RWPE1 (cell line): ENCODE measurements around the gene GCNT1.

ENCODE experiments used
- CTCF ChIA-PET: fragments of 350-600 bp; sonication (Branson Sonifier 250); formaldehyde crosslinking; extraction: SDS; loops from one replicate; lab custom pipeline; 2021; lab: Yijun Ruan, JAX
- POLR2A ChIA-PET: fragments of 400-600 bp; formaldehyde crosslinking; extraction: SDS; loops from one replicate; lab custom pipeline; 2020; ENCODE audit warnings: antibody characterized with exemption; ENCODE audit not compliant: low non-redundant PET; lab: Yijun Ruan, JAX
- DNase-seq: peaks from one replicate; pipeline ENCODE4 v3.0.0; 2012; ENCODE audit warnings: low spot score
- H3K27ac ChIP-seq: fragments of 450-650 bp; 2 replicates; pipeline ENCODE4 v1.5.1; 2017
- TF ChIP-seq, protein P1 (sequence below): fragments of 450-650 bp; conservative IDR thresholded peaks from 2 replicates; pipeline ENCODE4 v1.5.1; 2017; ENCODE audit warnings: low read depth, mild to moderate bottlenecking

Gene GCNT1

GRCh38 chr9:76542360-76542759 lies 83.4 kb downstream of the GCNT1 start:
- no peak for DNase-seq
- H3K27ac ChIP-seq = no peak overlapping the region
- CTCF ChIA-PET = interaction anchor here (0.6 kb wide), 1 partner anchor 32 kb away, joined by 3 read pairs; no protein-coding TSS in a partner anchor
- TF ChIP-seq, protein P1, sequence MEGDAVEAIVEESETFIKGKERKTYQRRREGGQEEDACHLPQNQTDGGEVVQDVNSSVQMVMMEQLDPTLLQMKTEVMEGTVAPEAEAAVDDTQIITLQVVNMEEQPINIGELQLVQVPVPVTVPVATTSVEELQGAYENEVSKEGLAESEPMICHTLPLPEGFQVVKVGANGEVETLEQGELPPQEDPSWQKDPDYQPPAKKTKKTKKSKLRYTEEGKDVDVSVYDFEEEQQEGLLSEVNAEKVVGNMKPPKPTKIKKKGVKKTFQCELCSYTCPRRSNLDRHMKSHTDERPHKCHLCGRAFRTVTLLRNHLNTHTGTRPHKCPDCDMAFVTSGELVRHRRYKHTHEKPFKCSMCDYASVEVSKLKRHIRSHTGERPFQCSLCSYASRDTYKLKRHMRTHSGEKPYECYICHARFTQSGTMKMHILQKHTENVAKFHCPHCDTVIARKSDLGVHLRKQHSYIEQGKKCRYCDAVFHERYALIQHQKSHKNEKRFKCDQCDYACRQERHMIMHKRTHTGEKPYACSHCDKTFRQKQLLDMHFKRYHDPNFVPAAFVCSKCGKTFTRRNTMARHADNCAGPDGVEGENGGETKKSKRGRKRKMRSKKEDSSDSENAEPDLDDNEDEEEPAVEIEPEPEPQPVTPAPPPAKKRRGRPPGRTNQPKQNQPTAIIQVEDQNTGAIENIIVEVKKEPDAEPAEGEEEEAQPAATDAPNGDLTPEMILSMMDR = no peak
- POLR2A ChIA-PET = no interaction called here

DNA sequence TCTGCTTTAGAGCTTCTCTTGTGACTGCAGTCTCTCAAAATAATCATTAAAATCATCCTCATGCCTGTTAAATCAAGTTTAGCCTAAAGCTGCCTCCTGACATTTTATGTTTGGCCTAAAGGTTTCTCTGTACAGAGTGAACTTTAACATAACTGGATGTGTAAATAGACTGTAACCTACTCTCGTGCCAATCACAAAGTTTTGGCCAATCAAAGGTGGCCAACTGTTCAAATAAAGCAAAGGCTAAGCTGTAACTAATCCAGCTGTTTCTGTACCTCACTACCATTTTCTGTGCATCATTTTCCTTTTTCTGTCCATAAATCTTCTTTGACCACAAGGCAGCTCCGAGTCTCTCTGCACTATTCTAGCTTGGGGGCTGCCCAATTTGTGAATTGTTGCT lies 86.2 kb downstream of the GCNT1 start:
- ChIA-PET POLR2A (no interaction called here), CTCF (no interaction called here)
- no peak overlapping the region for H3K27ac ChIP-seq
- no peak for DNase-seq
- TF ChIP-seq, protein P1 = no peak

- TF ChIP-seq, protein P1 = no peak
- POLR2A ChIA-PET = no interaction called here
- DNase-seq = no peak
- CTCF ChIA-PET = no interaction called here
- no peak overlapping the region for H3K27ac ChIP-seq
These were observed 93.2 kb downstream of the GCNT1 start for GRCh38 chr9:76552181-76552580.

DNA sequence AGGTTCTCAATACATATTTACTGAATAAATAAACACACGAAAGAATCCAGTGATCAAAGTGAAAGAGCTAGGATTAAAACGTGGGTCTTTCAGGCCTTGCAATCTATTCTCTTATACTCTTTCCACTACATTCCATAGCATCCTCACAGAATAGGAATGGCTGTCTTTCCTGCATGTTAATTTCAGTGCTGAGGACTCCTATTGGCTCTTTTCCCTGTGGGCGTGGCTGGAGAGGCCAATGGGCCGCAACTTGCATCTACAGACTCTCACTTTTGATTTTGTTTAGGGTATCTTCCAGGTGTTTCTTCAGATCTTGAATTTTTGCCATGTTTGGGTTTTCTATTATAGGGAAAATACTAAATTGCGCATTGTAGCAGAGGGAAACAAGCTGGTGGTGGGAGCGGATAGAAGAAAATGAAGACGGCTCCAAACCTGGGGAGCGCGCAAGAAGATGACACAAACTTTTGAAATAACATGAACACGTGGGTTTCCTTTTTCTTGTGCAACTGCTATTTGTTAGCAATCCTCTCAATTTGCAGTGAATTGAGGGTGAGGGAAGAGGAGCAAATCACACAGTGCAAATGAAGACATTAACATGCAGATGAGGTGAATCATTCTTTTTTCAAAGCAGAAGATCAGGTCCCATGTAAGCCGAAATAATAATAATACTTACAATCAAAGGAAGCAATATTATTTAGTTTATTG lies 93.9 kb downstream of the GCNT1 start:
- no peak for DNase-seq
- CTCF ChIA-PET = no interaction called here
- POLR2A ChIA-PET = no interaction called here
- TF ChIP-seq, protein P1 = no peak
- no peak overlapping the region for H3K27ac ChIP-seq

DNA sequence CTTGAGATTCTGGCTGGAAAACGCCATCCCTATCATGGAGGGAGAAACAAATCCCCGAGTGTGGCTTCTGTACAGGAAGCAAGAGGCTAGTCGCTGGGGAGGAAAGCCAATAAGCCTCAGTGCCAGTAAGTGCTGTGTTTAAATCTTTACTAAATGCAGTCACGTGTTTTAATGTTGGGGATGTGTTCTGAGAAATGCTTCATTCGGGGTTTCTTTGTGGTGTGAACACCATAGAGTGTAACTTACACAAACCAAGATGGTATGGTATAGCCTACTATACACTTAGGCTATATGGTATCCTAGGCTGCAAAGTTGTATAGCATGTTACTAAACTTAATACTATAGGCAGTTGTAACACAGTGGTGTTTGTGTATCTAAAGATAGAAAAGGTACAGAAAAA lies 94.7 kb downstream of the GCNT1 start:
- ChIA-PET CTCF (interaction anchor here (0.6 kb wide), 1 partner anchor 23 kb away, joined by 5 read pairs; no protein-coding TSS in a partner anchor), POLR2A (no interaction called here)

More for the DNA sequence above, 94.7 kb downstream of the GCNT1 start:
- TF ChIP-seq, protein P1 = no peak
- DNase-seq = no peak
- H3K27ac ChIP-seq = no peak overlapping the region
